Fibroblast of pulmonary artery (primary cell): ENCODE results near the gene OR1S1.
"Not testable (repeated sequence)": the region's sequence is repeated elsewhere in the genome, so short reads cannot be mapped to it uniquely, and the experiment has no call there.

Experiments
- DNase-seq: peaks from one replicate; pipeline ENCODE4 v3.0.0-alpha.2; 2010; ENCODE audit warnings: low read depth
- H3K4me3 ChIP-seq: replicated peaks from 2 replicates; pipeline ENCODE4 v1.5.1; 2011; ENCODE audit warnings: low read depth, mild to moderate bottlenecking, control low read depth, low read length, moderate library complexity
- CTCF ChIP-seq: IDR thresholded peaks from 2 replicates; pipeline ENCODE4 v1.5.1; 2011; ENCODE audit warnings: mild to moderate bottlenecking, control low read depth, low read length, inconsistent platforms; ENCODE audit errors: missing control alignments

OR1S1 gene

GRCh38 chr11:58212420-58212819 is at the start of gene OR1S1:
OR1S1 (plus strand) TSS chr11:58212720.
- not testable (repeated sequence) for H3K4me3 ChIP-seq, DNase-seq

GRCh38 chr11:58164389-58164788 is 48.1 kb upstream of the OR1S1 start:
- no peak for TF ChIP-seq CTCF
- no peak for DNase-seq
- no peak overlapping the region for H3K4me3 ChIP-seq

GRCh38 chr11:58164990-58165389 is 47.5 kb upstream of the OR1S1 start:
- no peak overlapping the region for H3K4me3 ChIP-seq
- no peak for TF ChIP-seq CTCF
- DNase-seq: no peak

GRCh38 chr11:58165504-58166106 is 46.9 kb upstream of the OR1S1 start:
- no peak for DNase-seq
- no peak for TF ChIP-seq CTCF

GRCh38 chr11:58177409-58178054 is 35.0 kb upstream of the OR1S1 start:
- DNase-seq: no peak
- TF ChIP-seq CTCF: no peak

More at GRCh38 chr11:58165504-58166106, 46.9 kb upstream of the OR1S1 start:
- H3K4me3 ChIP-seq: no peak overlapping the region

GRCh38 chr11:58178444-58178843 is 34.1 kb upstream of the OR1S1 start:
- DNase-seq: no peak
- TF ChIP-seq CTCF: no peak
- no peak overlapping the region for H3K4me3 ChIP-seq

More at GRCh38 chr11:58177409-58178054, 35.0 kb upstream of the OR1S1 start:
- H3K4me3 ChIP-seq: no peak overlapping the region

GRCh38 chr11:58179648-58180047 is 32.9 kb upstream of the OR1S1 start:
- no peak for TF ChIP-seq CTCF
- H3K4me3 ChIP-seq: no peak overlapping the region
- no peak for DNase-seq
